Measurements from ENCODE around the gene PLA2G2C.

Gene PLA2G2C

GRCh38 chr1:20211511-20211931 is 25.2 kb upstream of the PLA2G2C start:
- Histone ChIP-seq H3K79me2 (ENCODE audit: low read length) (no peaks in the 10 kb centered on the region), H3K9ac (ENCODE audit: low read length) (no peak overlapping the region), H3K4me1 (ENCODE audit: low read length) (peaks cover 37% of the 10 kb centered on the region), H3K9me3 (ENCODE audit: insufficient read depth, low read length) (no peaks in the 10 kb centered on the region), H3K4me3 (ENCODE audit: low read length) (no peak overlapping the region), H3K27me3 (ENCODE audit: low read depth, low read length) (peaks cover 41% of the 10 kb centered on the region), H3K36me3 (replicated peaks; ENCODE audit: low read depth, low read length) (no peaks in the 10 kb centered on the region), H4K20me1 (ENCODE audit: insufficient read depth, low read length) (no peaks in the 10 kb centered on the region), H2AFZ (ENCODE audit: low read depth, low read length) (no peak overlapping the region), H3K4me2 (ENCODE audit: low read length) (no peak overlapping the region), H3K27ac (ENCODE audit: low read length) (no peak overlapping the region)
- TF ChIP-seq, protein P1, sequence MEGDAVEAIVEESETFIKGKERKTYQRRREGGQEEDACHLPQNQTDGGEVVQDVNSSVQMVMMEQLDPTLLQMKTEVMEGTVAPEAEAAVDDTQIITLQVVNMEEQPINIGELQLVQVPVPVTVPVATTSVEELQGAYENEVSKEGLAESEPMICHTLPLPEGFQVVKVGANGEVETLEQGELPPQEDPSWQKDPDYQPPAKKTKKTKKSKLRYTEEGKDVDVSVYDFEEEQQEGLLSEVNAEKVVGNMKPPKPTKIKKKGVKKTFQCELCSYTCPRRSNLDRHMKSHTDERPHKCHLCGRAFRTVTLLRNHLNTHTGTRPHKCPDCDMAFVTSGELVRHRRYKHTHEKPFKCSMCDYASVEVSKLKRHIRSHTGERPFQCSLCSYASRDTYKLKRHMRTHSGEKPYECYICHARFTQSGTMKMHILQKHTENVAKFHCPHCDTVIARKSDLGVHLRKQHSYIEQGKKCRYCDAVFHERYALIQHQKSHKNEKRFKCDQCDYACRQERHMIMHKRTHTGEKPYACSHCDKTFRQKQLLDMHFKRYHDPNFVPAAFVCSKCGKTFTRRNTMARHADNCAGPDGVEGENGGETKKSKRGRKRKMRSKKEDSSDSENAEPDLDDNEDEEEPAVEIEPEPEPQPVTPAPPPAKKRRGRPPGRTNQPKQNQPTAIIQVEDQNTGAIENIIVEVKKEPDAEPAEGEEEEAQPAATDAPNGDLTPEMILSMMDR (IDR thresholded peaks at IDR 0.05; ENCODE audit: low read depth, low read length): no peak
- TF ChIP-seq EZH2phosphoT487 (IDR thresholded peaks at IDR 0.05; ENCODE audit: low read depth): no peak

GRCh38 chr1:20210736-20211460 is 24.6 kb upstream of the PLA2G2C start:
- Histone ChIP-seq H3K9ac (ENCODE audit: low read length) (no peak overlapping the region), H3K4me1 (ENCODE audit: low read length) (peaks cover 37% of the 10 kb centered on the region), H2AFZ (ENCODE audit: low read depth, low read length) (no peak overlapping the region), H3K27me3 (ENCODE audit: low read depth, low read length) (peaks cover 35% of the 10 kb centered on the region), H3K36me3 (replicated peaks; ENCODE audit: low read depth, low read length) (no peaks in the 10 kb centered on the region), H4K20me1 (ENCODE audit: insufficient read depth, low read length) (no peaks in the 10 kb centered on the region), H3K9me3 (ENCODE audit: insufficient read depth, low read length) (no peaks in the 10 kb centered on the region), H3K79me2 (ENCODE audit: low read length) (no peaks in the 10 kb centered on the region), H3K4me2 (ENCODE audit: low read length) (no peak overlapping the region), H3K27ac (ENCODE audit: low read length) (no peak overlapping the region), H3K4me3 (ENCODE audit: low read length) (no peak overlapping the region)
- TF ChIP-seq EZH2phosphoT487 (IDR thresholded peaks at IDR 0.05; ENCODE audit: low read depth): no peak
- TF ChIP-seq, protein P1 (IDR thresholded peaks at IDR 0.05; ENCODE audit: low read depth, low read length): no peak

GRCh38 chr1:20209471-20209870 is 23.2 kb upstream of the PLA2G2C start:
- Histone ChIP-seq H3K4me2 (ENCODE audit: low read length) (no peak overlapping the region), H3K27ac (ENCODE audit: low read length) (no peak overlapping the region), H3K9me3 (ENCODE audit: insufficient read depth, low read length) (no peaks in the 10 kb centered on the region), H3K27me3 (ENCODE audit: low read depth, low read length) (peaks cover 23% of the 10 kb centered on the region; the same call in 1 of the 2 replicates), H2AFZ (ENCODE audit: low read depth, low read length) (no peak overlapping the region), H3K36me3 (replicated peaks; ENCODE audit: low read depth, low read length) (no peaks in the 10 kb centered on the region), H3K4me1 (ENCODE audit: low read length) (peaks cover 37% of the 10 kb centered on the region), H4K20me1 (ENCODE audit: insufficient read depth, low read length) (no peaks in the 10 kb centered on the region), H3K4me3 (ENCODE audit: low read length) (no peak overlapping the region), H3K9ac (ENCODE audit: low read length) (no peak overlapping the region), H3K79me2 (ENCODE audit: low read length) (no peaks in the 10 kb centered on the region)
- TF ChIP-seq, protein P1 (IDR thresholded peaks at IDR 0.05; ENCODE audit: low read depth, low read length): no peak
- no peak for TF ChIP-seq EZH2phosphoT487 (IDR thresholded peaks at IDR 0.05; ENCODE audit: low read depth)

GRCh38 chr1:20207546-20207945 is 21.2 kb upstream of the PLA2G2C start:
- Histone ChIP-seq H3K4me3 (ENCODE audit: low read length) (peak overlapping the region; percentile 51), H3K27me3 (ENCODE audit: low read depth, low read length) (peaks cover 18% of the 10 kb centered on the region; the same call in 1 of the 2 replicates), H3K9ac (ENCODE audit: low read length) (no peak overlapping the region), H3K9me3 (ENCODE audit: insufficient read depth, low read length) (no peaks in the 10 kb centered on the region), H3K4me2 (ENCODE audit: low read length) (peak overlapping the region; percentile 81), H3K27ac (ENCODE audit: low read length) (peak overlapping the region; percentile 42), H4K20me1 (ENCODE audit: insufficient read depth, low read length) (no peaks in the 10 kb centered on the region), H3K4me1 (ENCODE audit: low read length) (peaks cover 30% of the 10 kb centered on the region), H3K36me3 (replicated peaks; ENCODE audit: low read depth, low read length) (no peaks in the 10 kb centered on the region), H2AFZ (ENCODE audit: low read depth, low read length) (no peak overlapping the region), H3K79me2 (ENCODE audit: low read length) (no peaks in the 10 kb centered on the region)
- no peak for TF ChIP-seq EZH2phosphoT487 (IDR thresholded peaks at IDR 0.05; ENCODE audit: low read depth)
- TF ChIP-seq, protein P1 (IDR thresholded peaks at IDR 0.05; ENCODE audit: low read depth, low read length): no peak
